ENCODE data around the gene NPBWR2. TPM values are rescaled to one million over a fixed set of nuclear protein-coding genes. Genes with fewer than 3 reads are reported as not detected.

NPBWR2 gene
- total RNA-seq, 1 experiment from 2014 or later, result not detected

DNA sequence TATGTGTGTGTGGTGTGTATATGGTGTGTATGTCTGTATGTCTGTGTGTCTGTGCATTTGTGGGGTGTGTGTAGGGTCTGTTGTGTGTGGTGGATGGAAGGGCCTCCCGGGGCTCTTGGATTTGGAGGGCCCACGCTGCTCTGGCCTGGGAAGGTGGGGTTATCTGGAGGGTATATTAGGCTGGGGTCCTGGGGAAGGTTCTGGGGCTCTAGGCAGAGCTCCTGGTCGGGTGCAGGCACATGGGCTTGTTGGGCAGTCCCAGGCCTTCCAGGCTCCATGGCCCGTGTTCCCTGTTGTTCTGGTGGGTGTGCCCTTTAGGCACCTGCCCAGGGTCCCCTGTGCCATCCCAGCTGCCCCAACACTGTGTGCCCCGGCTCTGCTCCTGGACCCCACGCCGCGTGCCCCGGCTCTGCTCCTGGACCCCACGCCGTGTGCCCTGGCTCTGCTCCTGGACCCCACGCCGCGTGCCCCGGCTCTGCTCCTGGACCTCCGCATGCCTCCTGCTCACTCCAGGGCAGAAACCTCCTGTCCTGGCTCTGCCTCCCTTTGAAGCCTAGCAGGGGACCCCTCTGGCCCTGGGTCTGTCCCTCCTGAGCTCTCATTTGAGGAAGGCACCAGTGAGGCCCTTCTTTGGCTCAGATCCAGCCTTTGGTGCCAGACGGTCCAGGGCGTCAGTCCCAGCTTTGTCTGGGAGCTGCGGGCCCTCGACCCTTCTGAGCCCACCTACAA, 46.7 kb upstream of the NPBWR2 start (continued):
- TF ChIP-seq, protein P1, sequence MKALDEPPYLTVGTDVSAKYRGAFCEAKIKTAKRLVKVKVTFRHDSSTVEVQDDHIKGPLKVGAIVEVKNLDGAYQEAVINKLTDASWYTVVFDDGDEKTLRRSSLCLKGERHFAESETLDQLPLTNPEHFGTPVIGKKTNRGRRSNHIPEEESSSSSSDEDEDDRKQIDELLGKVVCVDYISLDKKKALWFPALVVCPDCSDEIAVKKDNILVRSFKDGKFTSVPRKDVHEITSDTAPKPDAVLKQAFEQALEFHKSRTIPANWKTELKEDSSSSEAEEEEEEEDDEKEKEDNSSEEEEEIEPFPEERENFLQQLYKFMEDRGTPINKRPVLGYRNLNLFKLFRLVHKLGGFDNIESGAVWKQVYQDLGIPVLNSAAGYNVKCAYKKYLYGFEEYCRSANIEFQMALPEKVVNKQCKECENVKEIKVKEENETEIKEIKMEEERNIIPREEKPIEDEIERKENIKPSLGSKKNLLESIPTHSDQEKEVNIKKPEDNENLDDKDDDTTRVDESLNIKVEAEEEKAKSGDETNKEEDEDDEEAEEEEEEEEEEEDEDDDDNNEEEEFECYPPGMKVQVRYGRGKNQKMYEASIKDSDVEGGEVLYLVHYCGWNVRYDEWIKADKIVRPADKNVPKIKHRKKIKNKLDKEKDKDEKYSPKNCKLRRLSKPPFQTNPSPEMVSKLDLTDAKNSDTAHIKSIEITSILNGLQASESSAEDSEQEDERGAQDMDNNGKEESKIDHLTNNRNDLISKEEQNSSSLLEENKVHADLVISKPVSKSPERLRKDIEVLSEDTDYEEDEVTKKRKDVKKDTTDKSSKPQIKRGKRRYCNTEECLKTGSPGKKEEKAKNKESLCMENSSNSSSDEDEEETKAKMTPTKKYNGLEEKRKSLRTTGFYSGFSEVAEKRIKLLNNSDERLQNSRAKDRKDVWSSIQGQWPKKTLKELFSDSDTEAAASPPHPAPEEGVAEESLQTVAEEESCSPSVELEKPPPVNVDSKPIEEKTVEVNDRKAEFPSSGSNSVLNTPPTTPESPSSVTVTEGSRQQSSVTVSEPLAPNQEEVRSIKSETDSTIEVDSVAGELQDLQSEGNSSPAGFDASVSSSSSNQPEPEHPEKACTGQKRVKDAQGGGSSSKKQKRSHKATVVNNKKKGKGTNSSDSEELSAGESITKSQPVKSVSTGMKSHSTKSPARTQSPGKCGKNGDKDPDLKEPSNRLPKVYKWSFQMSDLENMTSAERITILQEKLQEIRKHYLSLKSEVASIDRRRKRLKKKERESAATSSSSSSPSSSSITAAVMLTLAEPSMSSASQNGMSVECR (CRISPR knock-in tag; IDR thresholded peaks at IDR 0.05; ENCODE audit: borderline replicate concordance), result no peak

DNA sequence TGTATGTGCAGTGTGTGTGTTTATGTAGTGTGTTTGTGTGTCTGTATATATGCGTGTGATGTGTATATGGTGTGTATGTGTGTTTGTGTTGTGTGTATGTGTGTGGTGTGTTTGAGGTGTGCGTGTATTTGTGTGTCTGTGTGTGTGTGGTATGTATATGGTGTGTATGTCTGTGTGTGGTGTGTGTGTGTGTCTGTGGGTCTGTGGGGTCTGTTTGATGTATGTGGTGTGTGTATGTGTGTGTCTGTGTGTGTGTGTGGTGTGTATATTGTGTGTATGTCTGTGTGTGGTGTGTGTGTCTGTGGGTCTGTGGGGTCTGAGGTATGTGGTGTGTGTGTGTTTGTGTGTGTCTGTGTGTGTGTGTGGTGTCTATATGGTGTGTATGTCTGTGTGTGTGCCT, 46.0 kb upstream of the NPBWR2 start:
- ChIA-PET CTCF (no interaction called here), POLR2A (no interaction called here)
- Mint-ChIP-seq H3K9me3 (peaks cover 7% of the 10 kb centered on the region), H3K4me1 (peaks cover 31% of the 10 kb centered on the region), H3K27ac (no peak overlapping the region), H3K27me3 (ENCODE audit: low read depth) (no peaks in the 10 kb centered on the region), H3K4me3 (no peak overlapping the region), H3K36me3 (peaks cover 5% of the 10 kb centered on the region; the same call in 1 of the 2 replicates)
- TF ChIP-seq ZNF232 (CRISPR knock-in tag; IDR thresholded peaks at IDR 0.05) (no peak), EMX1 (CRISPR knock-in tag; IDR thresholded peaks at IDR 0.05) (no peak), NR2C2 (CRISPR knock-in tag; IDR thresholded peaks at IDR 0.05) (no peak), MXD4 (CRISPR knock-in tag; IDR thresholded peaks at IDR 0.05; ENCODE audit: borderline replicate concordance) (no peak), ATF1 (CRISPR knock-in tag; IDR thresholded peaks at IDR 0.05) (no peak), CREB1 (CRISPR knock-in tag; IDR thresholded peaks at IDR 0.05) (no peak), GRHL2 (CRISPR knock-in tag; IDR thresholded peaks at IDR 0.05; ENCODE audit: insufficient replicate concordance, severe bottlenecking) (no peak), ETV6 (CRISPR knock-in tag; IDR thresholded peaks at IDR 0.05) (no peak), ZBTB21 (CRISPR knock-in tag; IDR thresholded peaks at IDR 0.05; ENCODE audit: borderline replicate concordance) (no peak)
- TF ChIP-seq, protein P2, sequence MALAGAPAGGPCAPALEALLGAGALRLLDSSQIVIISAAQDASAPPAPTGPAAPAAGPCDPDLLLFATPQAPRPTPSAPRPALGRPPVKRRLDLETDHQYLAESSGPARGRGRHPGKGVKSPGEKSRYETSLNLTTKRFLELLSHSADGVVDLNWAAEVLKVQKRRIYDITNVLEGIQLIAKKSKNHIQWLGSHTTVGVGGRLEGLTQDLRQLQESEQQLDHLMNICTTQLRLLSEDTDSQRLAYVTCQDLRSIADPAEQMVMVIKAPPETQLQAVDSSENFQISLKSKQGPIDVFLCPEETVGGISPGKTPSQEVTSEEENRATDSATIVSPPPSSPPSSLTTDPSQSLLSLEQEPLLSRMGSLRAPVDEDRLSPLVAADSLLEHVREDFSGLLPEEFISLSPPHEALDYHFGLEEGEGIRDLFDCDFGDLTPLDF (CRISPR knock-in tag; IDR thresholded peaks at IDR 0.05), result no peak
- TF ChIP-seq, protein P3, sequence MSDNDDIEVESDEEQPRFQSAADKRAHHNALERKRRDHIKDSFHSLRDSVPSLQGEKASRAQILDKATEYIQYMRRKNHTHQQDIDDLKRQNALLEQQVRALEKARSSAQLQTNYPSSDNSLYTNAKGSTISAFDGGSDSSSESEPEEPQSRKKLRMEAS (CRISPR knock-in tag; IDR thresholded peaks at IDR 0.05), result no peak
- TF ChIP-seq, protein P4, sequence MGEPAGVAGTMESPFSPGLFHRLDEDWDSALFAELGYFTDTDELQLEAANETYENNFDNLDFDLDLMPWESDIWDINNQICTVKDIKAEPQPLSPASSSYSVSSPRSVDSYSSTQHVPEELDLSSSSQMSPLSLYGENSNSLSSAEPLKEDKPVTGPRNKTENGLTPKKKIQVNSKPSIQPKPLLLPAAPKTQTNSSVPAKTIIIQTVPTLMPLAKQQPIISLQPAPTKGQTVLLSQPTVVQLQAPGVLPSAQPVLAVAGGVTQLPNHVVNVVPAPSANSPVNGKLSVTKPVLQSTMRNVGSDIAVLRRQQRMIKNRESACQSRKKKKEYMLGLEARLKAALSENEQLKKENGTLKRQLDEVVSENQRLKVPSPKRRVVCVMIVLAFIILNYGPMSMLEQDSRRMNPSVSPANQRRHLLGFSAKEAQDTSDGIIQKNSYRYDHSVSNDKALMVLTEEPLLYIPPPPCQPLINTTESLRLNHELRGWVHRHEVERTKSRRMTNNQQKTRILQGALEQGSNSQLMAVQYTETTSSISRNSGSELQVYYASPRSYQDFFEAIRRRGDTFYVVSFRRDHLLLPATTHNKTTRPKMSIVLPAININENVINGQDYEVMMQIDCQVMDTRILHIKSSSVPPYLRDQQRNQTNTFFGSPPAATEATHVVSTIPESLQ (CRISPR knock-in tag; IDR thresholded peaks at IDR 0.05), result no peak
- TF ChIP-seq, protein P5, sequence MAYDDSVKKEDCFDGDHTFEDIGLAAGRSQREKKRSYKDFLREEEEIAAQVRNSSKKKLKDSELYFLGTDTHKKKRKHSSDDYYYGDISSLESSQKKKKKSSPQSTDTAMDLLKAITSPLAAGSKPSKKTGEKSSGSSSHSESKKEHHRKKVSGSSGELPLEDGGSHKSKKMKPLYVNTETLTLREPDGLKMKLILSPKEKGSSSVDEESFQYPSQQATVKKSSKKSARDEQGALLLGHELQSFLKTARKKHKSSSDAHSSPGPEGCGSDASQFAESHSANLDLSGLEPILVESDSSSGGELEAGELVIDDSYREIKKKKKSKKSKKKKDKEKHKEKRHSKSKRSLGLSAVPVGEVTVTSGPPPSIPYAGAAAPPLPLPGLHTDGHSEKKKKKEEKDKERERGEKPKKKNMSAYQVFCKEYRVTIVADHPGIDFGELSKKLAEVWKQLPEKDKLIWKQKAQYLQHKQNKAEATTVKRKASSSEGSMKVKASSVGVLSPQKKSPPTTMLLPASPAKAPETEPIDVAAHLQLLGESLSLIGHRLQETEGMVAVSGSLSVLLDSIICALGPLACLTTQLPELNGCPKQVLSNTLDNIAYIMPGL (CRISPR knock-in tag; IDR thresholded peaks at IDR 0.05), result no peak
- TF ChIP-seq, protein P6, sequence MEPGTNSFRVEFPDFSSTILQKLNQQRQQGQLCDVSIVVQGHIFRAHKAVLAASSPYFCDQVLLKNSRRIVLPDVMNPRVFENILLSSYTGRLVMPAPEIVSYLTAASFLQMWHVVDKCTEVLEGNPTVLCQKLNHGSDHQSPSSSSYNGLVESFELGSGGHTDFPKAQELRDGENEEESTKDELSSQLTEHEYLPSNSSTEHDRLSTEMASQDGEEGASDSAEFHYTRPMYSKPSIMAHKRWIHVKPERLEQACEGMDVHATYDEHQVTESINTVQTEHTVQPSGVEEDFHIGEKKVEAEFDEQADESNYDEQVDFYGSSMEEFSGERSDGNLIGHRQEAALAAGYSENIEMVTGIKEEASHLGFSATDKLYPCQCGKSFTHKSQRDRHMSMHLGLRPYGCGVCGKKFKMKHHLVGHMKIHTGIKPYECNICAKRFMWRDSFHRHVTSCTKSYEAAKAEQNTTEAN (CRISPR knock-in tag; IDR thresholded peaks at IDR 0.05), result no peak
- DNase-seq (ENCODE audit: low spot score), result no peak
- no peak for ATAC-seq

Data from WTC11 (cell line).